GM19025 (cell line): ENCODE results near the gene SYCP2L.
"Not testable (repeated sequence)": the region's sequence is repeated elsewhere in the genome, so short reads cannot be mapped to it uniquely, and the experiment has no call there.

Source experiments
- ATAC-seq: cut with Tn5 transposase; IDR thresholded peaks from one replicate; pipeline ENCODE4 v1.9.1; 2021; ENCODE audit warnings: mild to moderate bottlenecking, low read depth, moderate library complexity; ENCODE audit not compliant: unreplicated experiment

The SYCP2L gene

DNA sequence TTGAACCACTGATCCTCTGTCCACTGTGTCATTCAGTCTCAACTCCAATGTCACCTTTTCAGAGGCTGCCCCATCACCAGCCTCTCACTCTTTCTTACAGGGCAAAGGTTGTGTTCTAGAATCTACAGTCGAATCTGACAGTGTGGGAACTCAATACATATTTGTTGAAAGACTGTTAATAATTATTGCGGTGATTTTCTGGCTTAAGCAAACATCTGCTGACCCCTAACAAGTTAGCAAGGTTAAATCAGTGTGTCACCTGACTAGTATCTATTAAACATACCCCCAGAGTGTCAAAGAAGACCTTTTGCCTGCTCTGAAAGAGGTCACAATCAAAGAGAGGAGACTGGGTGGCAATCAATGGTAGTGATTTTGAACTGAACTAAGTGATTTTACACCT lies 115.3 kb downstream of the SYCP2L start:
- ATAC-seq, result no peak

DNA sequence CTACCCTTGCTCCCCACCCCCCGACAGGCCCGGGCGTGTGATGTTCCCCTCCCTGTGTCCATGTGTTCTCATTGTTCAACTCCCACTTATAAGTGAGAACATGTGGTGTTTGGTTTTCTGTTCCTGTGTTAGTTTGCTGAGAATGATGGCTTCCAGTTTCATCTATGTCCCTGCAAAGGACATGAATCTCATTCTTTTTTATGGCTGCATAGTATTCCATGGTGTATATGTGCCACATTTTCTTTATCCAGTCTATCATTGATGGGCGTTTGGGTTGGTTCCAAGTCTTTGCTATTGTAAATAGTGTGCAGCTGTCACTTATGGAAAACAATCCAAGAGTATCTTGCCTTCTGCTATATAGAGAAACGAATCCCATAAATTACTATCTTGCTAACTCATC lies 116.4 kb downstream of the SYCP2L start:
- ATAC-seq, result not testable (repeated sequence)

DNA sequence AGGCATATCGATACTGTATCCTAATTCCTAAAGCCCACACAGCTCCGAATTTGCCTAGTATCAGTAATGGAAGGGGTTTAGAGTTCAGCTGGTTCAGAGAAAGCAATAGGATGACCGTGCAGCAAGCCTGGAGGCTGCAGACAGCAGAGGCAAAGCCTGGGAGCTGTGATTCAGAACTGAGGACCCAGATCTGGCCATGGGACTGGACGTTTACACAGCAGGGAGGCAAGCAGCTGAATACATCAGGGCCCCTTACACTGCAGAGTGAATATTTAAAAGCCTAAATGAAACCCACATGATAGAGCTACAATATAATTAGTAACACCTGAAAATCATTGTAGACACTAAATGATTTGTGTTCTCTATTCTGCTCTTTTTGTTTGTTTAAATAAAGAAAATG lies 119.2 kb downstream of the SYCP2L start:
- no peak for ATAC-seq

DNA sequence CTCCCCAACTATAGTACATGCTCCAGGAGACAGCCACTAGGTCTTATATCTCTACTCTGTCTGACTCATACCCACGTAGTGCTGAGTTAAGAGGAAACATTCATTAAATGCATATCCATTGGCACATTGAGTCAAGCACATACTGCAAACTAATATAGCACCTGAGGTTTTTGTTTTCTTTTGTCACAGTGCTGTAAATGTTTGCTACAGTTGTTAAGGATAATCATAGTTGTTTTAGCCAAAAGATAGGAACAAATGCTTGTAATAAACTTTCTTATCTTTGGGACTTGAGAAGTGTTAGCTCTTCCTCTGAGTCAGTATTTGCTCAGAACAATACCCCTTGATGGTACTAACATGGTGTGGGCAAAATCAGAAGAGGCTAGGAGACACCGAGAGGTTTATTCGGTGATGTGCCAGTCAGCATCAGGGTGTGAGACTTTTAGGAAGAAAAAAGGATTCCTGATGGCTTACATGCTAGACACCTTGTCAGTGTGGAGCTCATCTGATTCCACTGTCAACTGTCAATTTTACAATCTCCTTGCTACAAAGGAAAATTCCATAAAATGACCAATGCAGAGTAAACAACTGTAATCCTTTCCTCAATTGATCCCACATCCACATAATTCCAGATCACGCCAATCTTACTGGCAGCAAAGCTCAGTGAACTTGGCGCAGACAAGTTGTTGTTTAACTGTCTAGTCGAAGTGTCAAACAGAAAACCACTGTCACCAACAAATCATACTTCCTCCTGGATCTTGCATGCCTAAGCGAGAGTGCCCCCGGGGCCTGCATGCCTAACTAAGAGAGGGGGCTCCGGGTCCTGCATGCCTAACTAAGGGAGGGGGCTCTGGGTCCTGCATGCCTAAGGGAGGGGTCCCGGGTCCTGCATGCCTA lies 121.1 kb downstream of the SYCP2L start:
- no peak for ATAC-seq

DNA sequence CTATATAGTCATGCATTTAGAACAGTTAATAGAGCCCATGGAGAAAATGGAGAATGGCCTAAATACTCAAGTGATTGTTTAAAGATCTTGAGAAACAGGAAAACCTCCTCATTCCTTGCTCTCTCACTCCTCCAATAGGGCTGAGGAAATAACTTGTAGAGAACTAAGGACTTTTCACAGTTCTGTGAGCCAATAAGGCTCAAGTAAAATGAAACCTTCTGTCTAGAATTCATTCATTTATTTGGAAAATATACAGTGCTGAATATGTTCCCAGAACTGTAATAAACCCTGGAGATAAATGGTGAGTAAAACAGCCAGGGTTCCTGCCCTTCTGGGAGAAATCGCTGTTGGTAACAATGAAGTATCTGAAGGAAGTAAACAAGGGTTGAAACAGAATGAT lies 122.0 kb downstream of the SYCP2L start:
- no peak for ATAC-seq

DNA sequence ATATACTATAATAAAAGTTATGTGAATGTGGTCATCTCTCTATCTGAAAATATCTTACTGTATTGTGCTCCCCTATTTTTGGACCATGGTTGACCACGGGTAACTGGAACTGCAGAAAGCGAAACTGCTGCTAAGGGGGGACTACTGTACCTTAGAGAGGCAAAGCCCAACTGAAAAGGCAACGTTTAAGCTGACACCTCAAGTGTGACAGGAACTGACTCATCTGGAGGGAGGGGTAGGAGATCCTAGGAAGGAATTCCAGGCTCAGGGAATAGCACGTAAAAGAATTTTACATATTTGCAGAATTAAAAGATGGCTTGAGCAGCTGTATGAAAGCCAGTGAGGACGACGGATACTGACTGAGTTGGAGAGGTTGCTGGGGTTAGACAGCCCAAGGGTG lies 122.5 kb downstream of the SYCP2L start:
- peak; percentile 53 for ATAC-seq

DNA sequence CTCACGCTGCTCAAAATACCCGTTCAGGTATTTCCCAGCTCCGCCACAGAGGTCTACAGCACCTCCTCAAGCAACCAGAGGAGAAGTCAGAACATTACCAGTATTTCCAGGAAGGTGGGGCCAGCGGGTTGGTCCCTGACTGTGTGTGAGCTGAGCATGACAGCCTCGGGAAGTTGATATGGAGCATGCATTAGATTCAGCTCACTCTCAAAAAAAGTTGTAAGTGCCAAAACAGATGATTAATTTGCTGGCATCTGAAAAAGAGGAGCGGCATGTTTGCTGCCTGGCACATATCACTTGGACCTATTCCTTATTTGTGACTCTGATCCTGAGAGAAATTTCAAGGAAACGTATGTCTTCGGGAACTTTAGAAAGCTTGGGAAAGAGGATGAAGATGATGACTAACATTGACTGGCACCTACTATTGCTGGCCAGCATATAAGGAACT lies 125.0 kb downstream of the SYCP2L start:
- ATAC-seq, result no peak

DNA sequence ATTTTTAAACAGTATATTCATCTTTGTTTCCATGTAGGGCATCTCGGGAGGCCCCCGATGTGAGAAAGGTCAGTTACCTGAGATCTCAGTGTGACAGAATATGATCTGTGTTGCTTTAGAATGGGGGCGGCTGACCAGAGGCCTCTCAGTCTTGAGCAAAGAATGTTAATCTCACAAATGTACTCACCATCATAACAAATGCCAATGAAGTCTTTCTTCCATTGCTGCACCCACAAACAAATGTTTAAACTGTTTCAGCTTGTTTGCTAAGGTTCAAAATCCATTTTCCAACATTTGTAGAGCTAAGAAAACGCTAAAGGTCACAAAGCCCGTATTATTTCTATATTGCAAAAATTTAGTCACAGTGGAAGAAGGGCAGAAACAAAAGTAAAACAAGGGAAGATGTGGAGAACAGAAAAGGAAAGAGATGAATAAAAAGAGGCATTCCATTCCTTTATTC lies 125.5 kb downstream of the SYCP2L start:
- ATAC-seq, result no peak

DNA sequence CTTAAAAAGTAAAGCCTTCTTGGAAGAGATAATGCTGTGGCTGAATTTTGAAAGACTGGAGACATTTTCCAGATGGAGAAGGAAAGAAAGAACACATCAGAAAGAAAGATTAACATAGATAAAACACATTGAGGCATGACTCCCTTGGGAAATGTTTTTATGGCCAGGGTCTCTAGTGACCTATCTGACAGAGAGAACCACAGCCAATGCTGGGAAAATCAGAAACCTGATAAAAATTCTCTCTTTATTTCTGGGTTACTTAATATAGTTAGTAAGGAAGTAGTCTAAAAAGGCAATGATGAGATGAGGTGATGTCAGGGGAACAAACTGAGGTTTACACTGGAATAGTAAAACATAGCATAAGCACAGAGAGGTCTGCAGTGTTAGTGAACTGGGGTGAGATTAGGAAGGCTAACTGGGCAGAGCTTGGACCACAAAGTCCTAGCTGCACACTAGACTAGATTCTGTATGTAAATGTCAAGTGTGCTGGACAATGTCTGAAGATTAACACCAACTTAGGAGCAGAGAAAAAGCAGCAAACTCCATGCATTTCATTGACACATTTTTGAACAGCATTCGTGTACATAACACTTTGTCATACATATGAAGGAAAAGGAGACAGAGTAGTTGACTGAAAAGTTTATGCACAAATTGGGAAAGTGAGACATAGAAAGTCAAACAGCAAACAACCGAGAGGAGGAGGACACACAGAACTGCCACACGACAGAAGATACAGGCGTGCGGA lies 126.3 kb downstream of the SYCP2L start:
- no peak for ATAC-seq

DNA sequence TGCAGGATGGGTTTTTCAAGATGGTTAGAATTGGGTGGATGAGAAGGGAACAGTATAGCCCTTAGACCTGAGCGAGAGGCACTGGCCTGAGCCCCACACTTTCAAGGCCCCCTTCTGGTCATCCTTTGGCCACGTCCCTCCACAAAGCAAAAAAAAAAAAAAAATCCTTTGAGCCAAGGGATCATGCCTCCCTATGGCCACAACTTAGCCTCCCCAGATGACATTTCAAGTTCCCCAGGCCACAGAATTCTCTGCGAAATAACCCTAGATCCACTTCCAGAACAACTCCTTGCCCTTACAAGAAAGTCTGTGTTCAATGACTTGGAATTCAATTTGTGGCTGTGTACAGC lies 126.8 kb downstream of the SYCP2L start:
- no peak for ATAC-seq

DNA sequence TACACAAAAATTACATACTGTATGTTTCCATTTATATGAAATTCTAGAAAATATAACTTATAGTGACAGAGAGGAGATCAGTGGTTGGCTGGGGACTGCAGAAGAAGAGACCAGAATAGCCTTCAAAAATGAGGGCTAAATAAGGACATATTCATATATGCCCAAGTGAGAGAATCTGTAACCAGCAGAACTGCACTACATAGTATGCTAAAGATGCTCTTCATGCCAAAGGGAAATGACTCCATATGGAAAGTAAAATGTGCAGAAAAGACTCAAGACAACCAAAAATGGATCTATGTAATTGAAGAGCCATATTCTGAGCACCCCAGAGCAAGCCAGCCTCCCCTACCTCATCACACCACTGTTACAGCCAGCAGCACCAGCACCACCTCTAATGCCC lies 128.2 kb downstream of the SYCP2L start:
- ATAC-seq, result no peak

DNA sequence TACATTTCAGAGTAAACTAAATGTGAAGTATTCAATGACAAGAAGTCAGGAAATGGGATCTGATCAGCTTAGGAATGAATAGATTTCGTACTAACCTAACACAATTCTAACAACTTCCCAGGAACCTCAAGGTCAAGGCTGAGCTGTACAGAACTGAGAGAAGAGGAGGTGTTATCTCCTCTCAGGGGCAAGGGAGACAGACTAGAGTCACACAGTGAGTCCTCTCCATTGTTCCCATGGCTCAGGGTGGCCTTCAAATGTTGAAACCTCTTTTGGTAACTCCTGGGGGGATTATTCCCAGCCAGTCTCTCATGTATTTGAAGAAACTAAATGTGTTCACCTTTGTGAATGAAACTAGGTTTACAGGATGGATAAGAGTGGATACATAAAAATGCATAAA lies 129.6 kb downstream of the SYCP2L start:
- no peak for ATAC-seq

DNA sequence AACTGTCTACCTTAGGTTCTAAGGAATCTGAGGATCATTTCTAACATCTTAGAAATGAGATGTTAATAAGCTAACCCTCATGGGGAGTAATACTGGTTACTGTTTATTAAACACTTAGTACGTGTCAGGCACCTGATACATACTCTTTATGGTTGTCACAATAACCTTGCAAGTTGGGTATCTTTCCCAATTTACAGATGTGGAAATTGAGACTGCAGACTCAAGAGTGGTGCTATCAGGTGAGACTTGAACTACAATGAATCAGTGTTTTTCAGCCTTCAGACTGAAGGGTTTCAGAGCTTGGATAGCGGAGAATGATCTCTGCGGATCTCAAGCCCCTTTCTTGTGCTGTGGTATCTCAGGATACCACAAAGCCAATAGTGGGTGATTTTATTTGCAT lies 130.2 kb downstream of the SYCP2L start:
- no peak for ATAC-seq

DNA sequence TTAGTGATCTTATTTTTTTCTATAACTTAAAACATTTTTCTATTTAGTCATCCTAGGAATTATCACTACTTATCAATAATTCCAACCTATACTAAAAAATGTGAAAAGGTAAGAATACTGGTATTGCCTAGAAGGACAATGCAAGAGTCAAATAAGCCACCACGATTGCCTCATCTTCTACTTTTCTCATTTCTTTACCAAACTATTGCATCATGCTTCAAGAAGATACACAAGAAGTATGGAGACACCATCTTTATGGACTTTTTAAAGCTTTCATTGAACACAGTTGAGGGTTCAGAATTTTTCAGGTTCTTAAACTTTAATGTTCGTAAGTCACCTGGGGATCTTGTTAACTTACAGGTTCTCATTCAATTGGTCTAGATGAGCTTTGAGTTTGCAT lies 131.4 kb downstream of the SYCP2L start:
- no peak for ATAC-seq

DNA sequence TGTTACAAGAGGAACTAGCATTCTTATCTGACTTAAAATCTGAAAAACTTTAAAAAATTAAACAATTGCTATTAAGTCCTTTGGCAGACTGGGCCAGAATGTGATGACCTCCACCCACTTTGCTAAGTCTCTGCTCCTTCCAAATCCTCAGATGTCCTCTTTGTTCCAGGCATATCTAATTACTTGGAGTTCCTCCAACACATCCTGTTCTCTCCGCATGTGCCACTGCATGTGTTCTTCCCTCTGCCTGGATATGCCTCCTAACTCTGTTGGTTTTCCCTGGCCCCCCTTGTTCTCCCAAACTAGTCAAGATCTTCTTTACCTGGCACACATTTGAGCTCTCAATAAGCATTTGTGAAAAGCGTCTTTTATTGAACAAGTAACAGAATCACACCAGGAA lies 134.2 kb downstream of the SYCP2L start:
- no peak for ATAC-seq

DNA sequence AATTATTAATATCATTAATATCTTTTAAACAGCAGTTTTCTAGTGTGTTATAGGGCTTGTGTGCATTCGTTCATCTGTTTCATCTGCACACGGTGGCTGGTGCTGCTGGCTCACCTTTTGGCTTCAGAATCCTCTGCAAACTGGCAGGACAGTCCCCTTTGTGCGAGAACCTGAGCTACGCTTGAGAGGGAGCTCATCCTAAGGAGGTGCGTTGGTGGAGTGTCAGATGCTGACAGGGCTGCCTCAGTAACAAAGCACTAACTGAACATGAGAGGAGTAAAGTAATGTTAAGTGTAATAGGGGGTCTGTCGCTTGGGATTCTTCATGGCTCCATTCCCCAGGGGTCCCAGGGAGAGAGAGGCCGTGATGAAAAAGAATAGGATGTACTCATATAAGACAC lies 134.9 kb downstream of the SYCP2L start:
- no peak for ATAC-seq

DNA sequence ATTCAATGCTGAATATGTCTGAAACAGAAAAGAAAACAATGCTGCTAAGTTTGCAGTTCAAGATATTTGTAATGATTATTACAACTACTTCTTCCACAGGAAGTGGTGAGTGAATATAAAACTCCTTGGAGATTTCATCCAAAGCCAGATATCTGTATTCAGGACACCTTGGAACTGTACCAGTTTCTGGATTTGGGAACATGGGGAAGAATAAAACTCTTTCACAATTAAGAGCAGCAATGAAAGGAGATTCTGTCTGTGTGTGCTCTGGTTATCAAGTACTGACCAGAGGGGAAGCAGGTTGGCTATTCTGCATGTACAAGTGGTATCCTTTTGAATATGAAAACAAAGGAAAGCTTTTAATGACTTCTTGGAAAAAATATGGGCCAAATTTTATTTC lies 136.2 kb downstream of the SYCP2L start:
- no peak for ATAC-seq
